ENCODE measurements around the gene KSR1.

GRCh38 chr17:27634026-27634335 lies 177.7 kb downstream of the KSR1 start:
- TF ChIP-seq POLR2A (IDR thresholded peaks at IDR 0.05) (no peak), CTCF (IDR thresholded peaks at IDR 0.05) (no peak)
